EH (cell line): ENCODE data around the gene TTC21A.

ENCODE experiments used
- DNase-seq: peaks from one replicate; pipeline ENCODE4 v3.0.0-alpha.2; 2015; ENCODE audit warnings: low read depth

Gene TTC21A

GRCh38 chr3:39177708-39178332 lies 70.3 kb downstream of the TTC21A start:
- peak; percentile 96 for DNase-seq

- peak; percentile 53 for DNase-seq
Observed at GRCh38 chr3:39178553-39178952, 71.1 kb downstream of the TTC21A start.

- DNase-seq = no peak
Observed at GRCh38 chr3:39180183-39180545, 72.7 kb downstream of the TTC21A start.

- DNase-seq = peak; percentile 84
Observed at GRCh38 chr3:39180546-39181346, 73.3 kb downstream of the TTC21A start.

GRCh38 chr3:39181408-39182335 lies 74.2 kb downstream of the TTC21A start:
- DNase-seq = no peak

- no peak for DNase-seq
Observed at GRCh38 chr3:39183211-39184080, 76.0 kb downstream of the TTC21A start.

GRCh38 chr3:39184081-39184967 lies 76.8 kb downstream of the TTC21A start:
- DNase-seq = no peak

- DNase-seq = no peak
Observed at GRCh38 chr3:39184968-39185285, 77.4 kb downstream of the TTC21A start.

GRCh38 chr3:39185326-39185958 lies 78.0 kb downstream of the TTC21A start:
- DNase-seq = no peak

GRCh38 chr3:39185959-39186691 lies 78.6 kb downstream of the TTC21A start:
- DNase-seq = no peak

- DNase-seq = no peak
Observed at GRCh38 chr3:39186692-39187151, 79.2 kb downstream of the TTC21A start.

GRCh38 chr3:39187372-39188155 lies 80.1 kb downstream of the TTC21A start:
- DNase-seq = no peak
